ENCODE measurements around the gene ANO10. TPM values are rescaled to one million over a fixed set of nuclear protein-coding genes. Genes with fewer than 3 reads are reported as not detected.

Gene ANO10
- total RNA-seq, 1 experiment from 2014 or later = 26.8 TPM

DNA sequence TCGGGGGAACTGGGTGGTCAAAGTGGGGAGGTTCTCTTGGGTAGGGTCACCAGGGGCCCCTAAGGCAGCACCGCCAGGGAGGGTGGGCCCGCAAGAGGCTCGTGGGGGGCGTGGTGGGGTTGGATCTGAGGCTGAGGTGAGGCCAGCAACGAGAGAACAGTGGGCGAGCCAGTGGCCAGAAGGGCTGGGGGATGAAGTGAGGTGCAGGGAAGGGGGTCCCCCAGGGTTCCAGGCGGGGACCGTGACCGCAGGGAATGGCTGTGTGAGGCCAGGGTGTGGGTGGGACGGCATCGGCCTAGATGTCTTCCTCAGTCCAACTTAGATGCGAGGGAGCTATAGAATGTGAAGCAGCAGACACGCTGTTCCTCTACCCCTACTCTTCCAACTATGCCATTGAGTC lies 257.3 kb downstream of the ANO10 start:
- H3K36me3 Mint-ChIP-seq (ENCODE audit: insufficient read depth, unreplicated experiment) = no peaks in the 10 kb centered on the region
- no peaks in the 10 kb centered on the region for H3K4me1 Mint-ChIP-seq (ENCODE audit: low read depth, unreplicated experiment)
- H3K27ac Mint-ChIP-seq (ENCODE audit: unreplicated experiment) = no peak overlapping the region
- no peak for DNase-seq
- TF ChIP-seq, protein P1, sequence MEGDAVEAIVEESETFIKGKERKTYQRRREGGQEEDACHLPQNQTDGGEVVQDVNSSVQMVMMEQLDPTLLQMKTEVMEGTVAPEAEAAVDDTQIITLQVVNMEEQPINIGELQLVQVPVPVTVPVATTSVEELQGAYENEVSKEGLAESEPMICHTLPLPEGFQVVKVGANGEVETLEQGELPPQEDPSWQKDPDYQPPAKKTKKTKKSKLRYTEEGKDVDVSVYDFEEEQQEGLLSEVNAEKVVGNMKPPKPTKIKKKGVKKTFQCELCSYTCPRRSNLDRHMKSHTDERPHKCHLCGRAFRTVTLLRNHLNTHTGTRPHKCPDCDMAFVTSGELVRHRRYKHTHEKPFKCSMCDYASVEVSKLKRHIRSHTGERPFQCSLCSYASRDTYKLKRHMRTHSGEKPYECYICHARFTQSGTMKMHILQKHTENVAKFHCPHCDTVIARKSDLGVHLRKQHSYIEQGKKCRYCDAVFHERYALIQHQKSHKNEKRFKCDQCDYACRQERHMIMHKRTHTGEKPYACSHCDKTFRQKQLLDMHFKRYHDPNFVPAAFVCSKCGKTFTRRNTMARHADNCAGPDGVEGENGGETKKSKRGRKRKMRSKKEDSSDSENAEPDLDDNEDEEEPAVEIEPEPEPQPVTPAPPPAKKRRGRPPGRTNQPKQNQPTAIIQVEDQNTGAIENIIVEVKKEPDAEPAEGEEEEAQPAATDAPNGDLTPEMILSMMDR (IDR thresholded peaks at IDR 0.05; ENCODE audit: unreplicated experiment) = no peak
- no peaks in the 10 kb centered on the region for H3K27me3 Mint-ChIP-seq (ENCODE audit: unreplicated experiment)
- no peaks in the 10 kb centered on the region for H3K9me3 Mint-ChIP-seq (ENCODE audit: low read depth, unreplicated experiment)
- H3K4me3 Mint-ChIP-seq (ENCODE audit: low read depth, unreplicated experiment) = no peak overlapping the region
- intact Hi-C loops (cut with micrococcal nuclease; ENCODE audit: unreplicated experiment) = no loop called here
- no TSS peak for BruUV-seq (replicated peaks)
- CTCF ChIA-PET = interaction anchor here (1.0 kb wide), 1 partner anchor 13 kb away, joined by 3 read pairs; no protein-coding TSS in a partner anchor

DNA sequence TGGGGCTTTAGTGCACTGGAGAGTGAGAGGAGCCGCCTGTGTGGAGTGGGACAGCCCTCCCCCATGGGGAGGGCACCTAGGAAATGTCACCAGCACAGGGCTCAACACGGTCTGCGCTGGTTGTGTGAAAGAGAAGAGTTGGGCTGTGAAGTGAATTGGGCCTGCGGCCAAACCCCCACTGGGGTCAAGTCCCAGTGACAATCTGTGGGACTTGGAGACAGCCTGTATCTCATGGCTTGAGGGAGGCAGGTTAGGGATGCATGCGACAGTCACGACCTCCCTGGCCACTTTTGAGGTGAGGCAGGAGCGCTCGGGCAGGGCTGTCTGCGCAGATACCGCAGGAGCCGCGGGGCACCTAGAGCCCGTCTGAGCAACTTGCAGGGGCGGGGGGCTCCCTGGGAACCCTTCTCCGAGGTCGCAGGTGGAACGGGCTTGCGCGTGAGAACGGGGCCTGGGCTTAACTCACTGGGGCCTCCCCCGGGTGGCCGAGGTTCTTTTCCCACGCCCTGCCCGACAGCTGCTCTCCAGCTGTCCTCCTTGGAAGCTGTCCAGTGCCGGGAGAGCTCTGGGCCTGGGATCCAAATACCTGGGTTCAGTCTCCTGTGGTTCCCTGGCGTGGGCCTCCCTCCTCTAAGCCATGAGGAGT lies 258.1 kb downstream of the ANO10 start:
- Mint-ChIP-seq H3K27ac (ENCODE audit: unreplicated experiment) (no peak overlapping the region), H3K4me1 (ENCODE audit: low read depth, unreplicated experiment) (no peaks in the 10 kb centered on the region), H3K9me3 (ENCODE audit: low read depth, unreplicated experiment) (no peaks in the 10 kb centered on the region), H3K27me3 (ENCODE audit: unreplicated experiment) (no peaks in the 10 kb centered on the region), H3K4me3 (ENCODE audit: low read depth, unreplicated experiment) (no peak overlapping the region), H3K36me3 (ENCODE audit: insufficient read depth, unreplicated experiment) (no peaks in the 10 kb centered on the region)
- TF ChIP-seq, protein P1 (IDR thresholded peaks at IDR 0.05; ENCODE audit: unreplicated experiment) = no peak
- no TSS peak for BruUV-seq (replicated peaks)
- intact Hi-C loops (cut with micrococcal nuclease; ENCODE audit: unreplicated experiment) = no loop called here
- DNase-seq = no peak
- CTCF ChIA-PET = no interaction called here

DNA sequence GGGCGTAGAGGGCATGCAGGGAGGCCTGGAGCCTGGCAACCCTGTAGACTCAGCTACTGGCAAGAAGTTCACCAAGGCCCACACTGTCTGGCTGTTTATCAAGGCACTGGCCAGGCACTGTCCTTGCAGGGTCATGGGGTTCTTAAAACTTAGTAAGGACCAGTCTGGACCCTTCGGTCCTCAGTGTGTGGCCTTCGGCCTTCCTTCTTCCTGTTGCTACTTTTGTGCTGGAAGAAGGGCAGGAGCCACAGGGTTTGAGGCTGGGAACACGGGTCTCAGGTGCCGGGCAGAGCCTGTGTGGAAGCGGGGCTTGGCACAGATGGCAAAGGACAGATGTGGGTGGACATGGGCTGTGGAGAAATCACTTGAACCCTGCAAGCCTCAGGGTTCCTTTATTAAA lies 258.9 kb downstream of the ANO10 start:
- Mint-ChIP-seq H3K27ac (ENCODE audit: unreplicated experiment) (no peak overlapping the region), H3K4me1 (ENCODE audit: low read depth, unreplicated experiment) (no peaks in the 10 kb centered on the region), H3K4me3 (ENCODE audit: low read depth, unreplicated experiment) (no peak overlapping the region), H3K36me3 (ENCODE audit: insufficient read depth, unreplicated experiment) (no peaks in the 10 kb centered on the region), H3K27me3 (ENCODE audit: unreplicated experiment) (no peaks in the 10 kb centered on the region), H3K9me3 (ENCODE audit: low read depth, unreplicated experiment) (no peaks in the 10 kb centered on the region)
- TF ChIP-seq, protein P1 (IDR thresholded peaks at IDR 0.05; ENCODE audit: unreplicated experiment) = no peak
- intact Hi-C loops (cut with micrococcal nuclease; ENCODE audit: unreplicated experiment) = no loop called here
- DNase-seq = no peak
- no TSS peak for BruUV-seq (replicated peaks)
- CTCF ChIA-PET = no interaction called here

DNA sequence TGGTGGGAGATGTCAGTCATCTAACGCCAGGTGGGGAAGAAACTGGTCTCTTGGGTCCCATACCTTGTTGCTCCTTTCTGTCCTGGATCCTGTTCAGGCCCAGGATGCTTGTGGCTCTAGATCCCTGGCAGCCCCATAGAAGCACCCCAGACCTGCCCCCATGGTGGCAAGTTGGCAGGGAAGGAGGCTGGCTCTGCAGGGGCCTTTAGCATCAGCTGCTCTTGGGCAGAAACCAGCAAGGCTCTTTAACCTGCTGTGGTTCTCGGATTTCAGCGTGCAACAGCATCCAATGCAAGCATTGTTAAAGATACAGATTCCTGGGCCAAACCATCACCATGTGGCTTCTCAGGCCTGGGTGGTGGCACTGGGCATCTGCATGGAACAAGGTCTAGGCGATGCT lies 259.6 kb downstream of the ANO10 start:
- no peaks in the 10 kb centered on the region for H3K36me3 Mint-ChIP-seq (ENCODE audit: insufficient read depth, unreplicated experiment)
- no peaks in the 10 kb centered on the region for H3K27me3 Mint-ChIP-seq (ENCODE audit: unreplicated experiment)
- H3K27ac Mint-ChIP-seq (ENCODE audit: unreplicated experiment) = no peak overlapping the region
- CTCF ChIA-PET = no interaction called here
- no TSS peak for BruUV-seq (replicated peaks)
- H3K4me1 Mint-ChIP-seq (ENCODE audit: low read depth, unreplicated experiment) = no peaks in the 10 kb centered on the region
- DNase-seq = no peak
- no peak overlapping the region for H3K4me3 Mint-ChIP-seq (ENCODE audit: low read depth, unreplicated experiment)
- peaks cover 2% of the 10 kb centered on the region for H3K9me3 Mint-ChIP-seq (ENCODE audit: low read depth, unreplicated experiment)
- intact Hi-C loops (cut with micrococcal nuclease; ENCODE audit: unreplicated experiment) = no loop called here
- TF ChIP-seq, protein P1 (IDR thresholded peaks at IDR 0.05; ENCODE audit: unreplicated experiment) = no peak
